ENCODE measurements around the gene AKR1C2.
"Not testable (repeated sequence)": the region's sequence is repeated elsewhere in the genome, so short reads cannot be mapped to it uniquely, and the experiment has no call there.

AKR1C2 gene

GRCh38 chr10:4980793-4981192, 22.9 kb downstream of the AKR1C2 start:
- DNase-seq, result no peak
- no peaks in the 10 kb centered on the region for H3K9me2 ChIP-seq (replicated peaks; ENCODE audit: insufficient read depth, low read length)
- H3K27me3 ChIP-seq (replicated peaks; ENCODE audit: insufficient read depth, low read length), result no peaks in the 10 kb centered on the region
- no peak overlapping the region for H3K9ac ChIP-seq (ENCODE audit: low read length)
- H3F3A ChIP-seq (ENCODE audit: insufficient read depth, low read length), result no peaks in the 10 kb centered on the region
- H3K36me3 ChIP-seq (replicated peaks; ENCODE audit: insufficient read depth, low read length), result no peaks in the 10 kb centered on the region
- TF ChIP-seq EZH2phosphoT487 (IDR thresholded peaks at IDR 0.05; ENCODE audit: low read length), result no peak
- no peak for TF ChIP-seq EZH2 (optimal IDR thresholded peaks at IDR 0.05; ENCODE audit: low read depth, low read length)
- no peak for TF ChIP-seq CTCF (IDR thresholded peaks at IDR 0.05; ENCODE audit: low read length)
- no peak overlapping the region for H3K27ac ChIP-seq (ENCODE audit: low read length)
- H3K9me3 ChIP-seq (replicated peaks; ENCODE audit: insufficient read depth, low read length), result no peaks in the 10 kb centered on the region
- peaks cover 3% of the 10 kb centered on the region; the same call in 1 of the 2 replicates for H3K4me1 ChIP-seq (ENCODE audit: low read length)
- H2AFZ ChIP-seq (ENCODE audit: low read length), result no peak overlapping the region
- no peak overlapping the region for H3K4me2 ChIP-seq (ENCODE audit: low read depth, low read length)
- no peak overlapping the region for H3K4me3 ChIP-seq (ENCODE audit: low read length)
- no peaks in the 10 kb centered on the region for H3K79me2 ChIP-seq (ENCODE audit: low read length)
- no peaks in the 10 kb centered on the region for H4K20me1 ChIP-seq (ENCODE audit: insufficient read depth, low read length)

- no peak overlapping the region for H3K9ac ChIP-seq (ENCODE audit: low read length)
- peaks cover 3% of the 10 kb centered on the region; the same call in 1 of the 2 replicates for H3K4me1 ChIP-seq (ENCODE audit: low read length)
- TF ChIP-seq CTCF (IDR thresholded peaks at IDR 0.05; ENCODE audit: low read length) (no peak), EZH2 (optimal IDR thresholded peaks at IDR 0.05; ENCODE audit: low read depth, low read length) (no peak), EZH2phosphoT487 (IDR thresholded peaks at IDR 0.05; ENCODE audit: low read length) (no peak)
- no peaks in the 10 kb centered on the region for H3K36me3 ChIP-seq (replicated peaks; ENCODE audit: insufficient read depth, low read length)
- H3K27me3 ChIP-seq (replicated peaks; ENCODE audit: insufficient read depth, low read length), result no peaks in the 10 kb centered on the region
- H2AFZ ChIP-seq (ENCODE audit: low read length), result no peak overlapping the region
- H4K20me1 ChIP-seq (ENCODE audit: insufficient read depth, low read length), result no peaks in the 10 kb centered on the region
- no peaks in the 10 kb centered on the region for H3F3A ChIP-seq (ENCODE audit: insufficient read depth, low read length)
- H3K27ac ChIP-seq (ENCODE audit: low read length), result no peak overlapping the region
- no peak overlapping the region for H3K4me3 ChIP-seq (ENCODE audit: low read length)
- H3K79me2 ChIP-seq (ENCODE audit: low read length), result no peaks in the 10 kb centered on the region
- H3K4me2 ChIP-seq (ENCODE audit: low read depth, low read length), result no peak overlapping the region
- no peaks in the 10 kb centered on the region for H3K9me2 ChIP-seq (replicated peaks; ENCODE audit: insufficient read depth, low read length)
- no peaks in the 10 kb centered on the region for H3K9me3 ChIP-seq (replicated peaks; ENCODE audit: insufficient read depth, low read length)
- DNase-seq, result no peak
Observed at GRCh38 chr10:4978870-4979269, 24.8 kb downstream of the AKR1C2 start.

GRCh38 chr10:4977025-4977424, 26.6 kb downstream of the AKR1C2 start:
- Histone ChIP-seq H3K36me3 (replicated peaks; ENCODE audit: insufficient read depth, low read length) (no peaks in the 10 kb centered on the region), H3F3A (ENCODE audit: insufficient read depth, low read length) (no peaks in the 10 kb centered on the region), H3K27me3 (replicated peaks; ENCODE audit: insufficient read depth, low read length) (no peaks in the 10 kb centered on the region), H3K9ac (ENCODE audit: low read length) (no peak overlapping the region), H3K4me2 (ENCODE audit: low read depth, low read length) (no peak overlapping the region), H3K9me3 (replicated peaks; ENCODE audit: insufficient read depth, low read length) (no peaks in the 10 kb centered on the region), H4K20me1 (ENCODE audit: insufficient read depth, low read length) (no peaks in the 10 kb centered on the region), H2AFZ (ENCODE audit: low read length) (no peak overlapping the region), H3K27ac (ENCODE audit: low read length) (no peak overlapping the region), H3K4me3 (ENCODE audit: low read length) (no peak overlapping the region), H3K79me2 (ENCODE audit: low read length) (no peaks in the 10 kb centered on the region), H3K9me2 (replicated peaks; ENCODE audit: insufficient read depth, low read length) (no peaks in the 10 kb centered on the region), H3K4me1 (ENCODE audit: low read length) (peaks cover 3% of the 10 kb centered on the region; the same call in 1 of the 2 replicates)
- TF ChIP-seq CTCF (IDR thresholded peaks at IDR 0.05; ENCODE audit: low read length) (no peak), EZH2 (optimal IDR thresholded peaks at IDR 0.05; ENCODE audit: low read depth, low read length) (no peak), EZH2phosphoT487 (IDR thresholded peaks at IDR 0.05; ENCODE audit: low read length) (no peak)
- DNase-seq, result no peak

GRCh38 chr10:4974400-4974799, 29.3 kb downstream of the AKR1C2 start:
- H3K4me3 ChIP-seq (ENCODE audit: low read length); H3K4me2 ChIP-seq (ENCODE audit: low read depth, low read length): not testable (repeated sequence)

GRCh38 chr10:4973294-4973693, 30.4 kb downstream of the AKR1C2 start:
- H3K9me2 ChIP-seq (replicated peaks; ENCODE audit: insufficient read depth, low read length); H4K20me1 ChIP-seq (ENCODE audit: insufficient read depth, low read length); H3K4me3 ChIP-seq (ENCODE audit: low read length); H3F3A ChIP-seq (ENCODE audit: insufficient read depth, low read length); H3K27ac ChIP-seq (ENCODE audit: low read length); H3K4me2 ChIP-seq (ENCODE audit: low read depth, low read length); H3K9me3 ChIP-seq (replicated peaks; ENCODE audit: insufficient read depth, low read length); DNase-seq; H2AFZ ChIP-seq (ENCODE audit: low read length); H3K9ac ChIP-seq (ENCODE audit: low read length); H3K36me3 ChIP-seq (replicated peaks; ENCODE audit: insufficient read depth, low read length); H3K4me1 ChIP-seq (ENCODE audit: low read length); H3K79me2 ChIP-seq (ENCODE audit: low read length); H3K27me3 ChIP-seq (replicated peaks; ENCODE audit: insufficient read depth, low read length): not testable (repeated sequence)

More at GRCh38 chr10:4974400-4974799, 29.3 kb downstream of the AKR1C2 start:
- H3K9me2 ChIP-seq (replicated peaks; ENCODE audit: insufficient read depth, low read length); H3K27me3 ChIP-seq (replicated peaks; ENCODE audit: insufficient read depth, low read length); H3K79me2 ChIP-seq (ENCODE audit: low read length); H3K9ac ChIP-seq (ENCODE audit: low read length); H3K4me1 ChIP-seq (ENCODE audit: low read length); H3K36me3 ChIP-seq (replicated peaks; ENCODE audit: insufficient read depth, low read length); H2AFZ ChIP-seq (ENCODE audit: low read length); H4K20me1 ChIP-seq (ENCODE audit: insufficient read depth, low read length); H3F3A ChIP-seq (ENCODE audit: insufficient read depth, low read length); H3K27ac ChIP-seq (ENCODE audit: low read length); H3K9me3 ChIP-seq (replicated peaks; ENCODE audit: insufficient read depth, low read length); DNase-seq: not testable (repeated sequence)

All from MM.1S (cell line).